Breast epithelium (tissue), 3 donors: ENCODE measurements around the gene NIPAL3.

Experiments used
- POLR2A ChIP-seq: fragments of 450-650 bp; IDR thresholded peaks from one replicate; pipeline ENCODE4 v1.6.1; 2016; ENCODE audit warnings: antibody characterized with exemption, mild to moderate bottlenecking, moderate library complexity
- POLR2AphosphoS5 ChIP-seq, 3 donors: sonication (generic); formaldehyde crosslinking; IDR thresholded peaks; one replicate each; pipeline ENCODE4 v1.6.1; 2017; ENCODE audit warnings: antibody characterized with exemption in 3 of 3
- TF ChIP-seq, protein P1 (sequence below), 3 donors: fragments of 450-650 bp; IDR thresholded peaks; one replicate each; pipeline ENCODE4 v1.5.1; 2016 to 2017; ENCODE audit warnings: antibody characterized with exemption in 3 of 3, mild to moderate bottlenecking in 3 of 3, moderate library complexity in 3 of 3

GRCh38 chr1:24442764-24443163 is 27.2 kb downstream of the NIPAL3 start:
- TF ChIP-seq, protein P1, sequence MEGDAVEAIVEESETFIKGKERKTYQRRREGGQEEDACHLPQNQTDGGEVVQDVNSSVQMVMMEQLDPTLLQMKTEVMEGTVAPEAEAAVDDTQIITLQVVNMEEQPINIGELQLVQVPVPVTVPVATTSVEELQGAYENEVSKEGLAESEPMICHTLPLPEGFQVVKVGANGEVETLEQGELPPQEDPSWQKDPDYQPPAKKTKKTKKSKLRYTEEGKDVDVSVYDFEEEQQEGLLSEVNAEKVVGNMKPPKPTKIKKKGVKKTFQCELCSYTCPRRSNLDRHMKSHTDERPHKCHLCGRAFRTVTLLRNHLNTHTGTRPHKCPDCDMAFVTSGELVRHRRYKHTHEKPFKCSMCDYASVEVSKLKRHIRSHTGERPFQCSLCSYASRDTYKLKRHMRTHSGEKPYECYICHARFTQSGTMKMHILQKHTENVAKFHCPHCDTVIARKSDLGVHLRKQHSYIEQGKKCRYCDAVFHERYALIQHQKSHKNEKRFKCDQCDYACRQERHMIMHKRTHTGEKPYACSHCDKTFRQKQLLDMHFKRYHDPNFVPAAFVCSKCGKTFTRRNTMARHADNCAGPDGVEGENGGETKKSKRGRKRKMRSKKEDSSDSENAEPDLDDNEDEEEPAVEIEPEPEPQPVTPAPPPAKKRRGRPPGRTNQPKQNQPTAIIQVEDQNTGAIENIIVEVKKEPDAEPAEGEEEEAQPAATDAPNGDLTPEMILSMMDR (IDR thresholded peaks at IDR 0.05) = no peak
- TF ChIP-seq POLR2A = no peak
- no peak for TF ChIP-seq POLR2AphosphoS5 (IDR thresholded peaks at IDR 0.05)
